RWPE2 (cell line): ENCODE data around the gene LIN7B.

Source experiments
- ATAC-seq: fragments of 200-7000 bp; cut with Tn5 transposase; 3 replicates; pipeline ENCODE4 v1.9.1; 2021; ENCODE audit warnings: low read depth
- DNase-seq: peaks from one replicate; pipeline ENCODE4 v3.0.0-alpha.2; 2020; ENCODE audit warnings: low spot score
- H3K27ac ChIP-seq: fragments of 450-650 bp; 2 replicates; pipeline ENCODE4 v1.5.1; 2017; ENCODE audit warnings: mild to moderate bottlenecking; ENCODE audit not compliant: poor library complexity, severe bottlenecking
- H3K27me3 ChIP-seq: fragments of 250-450 bp; sonication (Bioruptor Pico); 2 replicates; pipeline ENCODE4 v1.5.1; 2021; ENCODE audit warnings: mild to moderate bottlenecking, moderate library complexity; ENCODE audit not compliant: insufficient read depth, poor library complexity, severe bottlenecking
- H3K36me3 ChIP-seq: fragments of 250-450 bp; sonication (Bioruptor Pico); 2 replicates; pipeline ENCODE4 v1.5.1; 2020; ENCODE audit warnings: low read depth, mild to moderate bottlenecking, moderate library complexity
- H3K4me1 ChIP-seq: fragments of 250-450 bp; sonication (Bioruptor Pico); 2 replicates; pipeline ENCODE4 v1.5.1; 2021; ENCODE audit warnings: mild to moderate bottlenecking, moderate library complexity; ENCODE audit not compliant: insufficient read depth, poor library complexity, severe bottlenecking
- H3K4me3 ChIP-seq: fragments of 250-450 bp; sonication (Bioruptor Pico); 2 replicates; pipeline ENCODE4 v1.5.1; 2021; ENCODE audit warnings: mild to moderate bottlenecking, moderate library complexity; ENCODE audit not compliant: severe bottlenecking
- H3K9me3 ChIP-seq: fragments of 250-450 bp; sonication (Bioruptor Pico); 2 replicates; pipeline ENCODE4 v1.5.1; 2021; ENCODE audit warnings: mild to moderate bottlenecking, moderate library complexity; ENCODE audit not compliant: severe bottlenecking
- TF ChIP-seq, protein P1 (sequence below): fragments of 450-650 bp; IDR thresholded peaks from one replicate; pipeline ENCODE4 v1.5.1; 2017; ENCODE audit warnings: mild to moderate bottlenecking, moderate library complexity; ENCODE audit not compliant: poor library complexity, severe bottlenecking

LIN7B gene

GRCh38 chr19:49111218-49111998 is 2.8 kb upstream of the LIN7B start:
- H3K9me3 ChIP-seq, result no peaks in the 10 kb centered on the region
- ATAC-seq (no peak), DNase-seq (no peak)
- peaks cover 30% of the 10 kb centered on the region for H3K36me3 ChIP-seq
- no peaks in the 10 kb centered on the region for H3K27me3 ChIP-seq
- no peak overlapping the region for H3K4me3 ChIP-seq
- no peak overlapping the region for H3K27ac ChIP-seq
- TF ChIP-seq, protein P1, sequence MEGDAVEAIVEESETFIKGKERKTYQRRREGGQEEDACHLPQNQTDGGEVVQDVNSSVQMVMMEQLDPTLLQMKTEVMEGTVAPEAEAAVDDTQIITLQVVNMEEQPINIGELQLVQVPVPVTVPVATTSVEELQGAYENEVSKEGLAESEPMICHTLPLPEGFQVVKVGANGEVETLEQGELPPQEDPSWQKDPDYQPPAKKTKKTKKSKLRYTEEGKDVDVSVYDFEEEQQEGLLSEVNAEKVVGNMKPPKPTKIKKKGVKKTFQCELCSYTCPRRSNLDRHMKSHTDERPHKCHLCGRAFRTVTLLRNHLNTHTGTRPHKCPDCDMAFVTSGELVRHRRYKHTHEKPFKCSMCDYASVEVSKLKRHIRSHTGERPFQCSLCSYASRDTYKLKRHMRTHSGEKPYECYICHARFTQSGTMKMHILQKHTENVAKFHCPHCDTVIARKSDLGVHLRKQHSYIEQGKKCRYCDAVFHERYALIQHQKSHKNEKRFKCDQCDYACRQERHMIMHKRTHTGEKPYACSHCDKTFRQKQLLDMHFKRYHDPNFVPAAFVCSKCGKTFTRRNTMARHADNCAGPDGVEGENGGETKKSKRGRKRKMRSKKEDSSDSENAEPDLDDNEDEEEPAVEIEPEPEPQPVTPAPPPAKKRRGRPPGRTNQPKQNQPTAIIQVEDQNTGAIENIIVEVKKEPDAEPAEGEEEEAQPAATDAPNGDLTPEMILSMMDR, result no peak
- peaks cover 4% of the 10 kb centered on the region for H3K4me1 ChIP-seq

DNA sequence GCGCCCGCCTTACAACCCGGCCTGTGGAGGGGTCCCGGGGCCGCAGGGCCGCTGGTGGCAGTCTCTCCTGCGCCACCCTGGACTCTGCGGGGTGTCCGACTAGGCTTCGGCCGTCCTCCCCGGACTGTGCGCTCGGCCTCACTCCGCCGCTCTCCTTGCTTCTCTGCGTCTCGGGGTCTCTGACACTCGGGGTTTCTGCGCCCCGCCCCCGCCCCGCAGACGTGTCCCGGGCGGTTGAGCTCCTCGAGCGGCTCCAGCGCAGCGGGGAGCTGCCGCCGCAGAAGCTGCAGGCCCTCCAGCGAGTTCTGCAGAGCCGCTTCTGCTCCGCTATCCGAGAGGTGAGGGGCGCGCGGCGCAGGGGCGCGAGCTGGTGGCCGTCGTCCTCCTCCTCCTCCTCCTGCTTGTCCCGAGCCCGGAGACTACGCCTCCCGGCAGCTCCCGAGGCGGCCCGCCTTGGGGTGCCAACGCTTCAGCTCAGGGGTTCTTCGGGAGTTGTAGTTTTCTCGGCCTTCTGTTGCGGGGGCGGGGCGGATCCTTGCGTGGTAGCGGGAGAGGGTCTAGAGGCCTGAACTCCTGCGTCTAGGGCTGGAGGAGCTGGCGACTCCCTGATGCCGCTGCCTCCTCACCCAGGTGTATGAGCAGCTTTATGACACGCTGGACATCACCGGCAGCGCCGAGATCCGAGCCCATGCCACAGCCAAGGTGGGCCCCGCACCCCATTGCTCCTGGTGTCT is 627 bp downstream of the LIN7B start:
- ATAC-seq, result no peak; the same call in 2 of the 3 replicates
- TF ChIP-seq, protein P1, result no peak
- peak overlapping the region; percentile 50 for H3K4me3 ChIP-seq
- no peaks in the 10 kb centered on the region for H3K27me3 ChIP-seq
- peak overlapping the region; percentile 27 for H3K27ac ChIP-seq
- H3K36me3 ChIP-seq, result no peaks in the 10 kb centered on the region
- DNase-seq, result no peak
- no peaks in the 10 kb centered on the region for H3K9me3 ChIP-seq
- H3K4me1 ChIP-seq, result peaks cover 4% of the 10 kb centered on the region

DNA sequence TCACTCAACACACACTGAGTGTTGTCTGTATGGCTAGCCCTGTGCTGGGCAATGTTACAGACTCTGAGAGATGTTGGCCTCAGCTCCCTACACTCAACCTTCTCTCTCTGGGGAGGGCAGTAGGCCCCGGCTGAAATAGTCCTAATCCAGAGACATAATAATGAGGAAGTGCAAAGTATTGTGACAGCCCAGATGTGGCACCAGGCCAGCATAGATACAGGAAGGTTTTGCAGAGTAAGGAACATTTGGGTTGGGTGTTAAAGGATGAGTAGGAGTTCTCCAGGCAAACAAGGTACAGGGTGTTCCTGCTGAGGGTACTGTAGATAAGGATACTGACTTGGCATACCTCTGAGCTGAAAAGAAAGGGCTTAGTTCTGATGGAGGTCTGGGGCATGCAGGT is 2.4 kb downstream of the LIN7B start:
- Histone ChIP-seq H3K4me1 (peaks cover 4% of the 10 kb centered on the region), H3K36me3 (no peaks in the 10 kb centered on the region), H3K27me3 (no peaks in the 10 kb centered on the region), H3K4me3 (no peak overlapping the region), H3K27ac (no peak overlapping the region), H3K9me3 (no peaks in the 10 kb centered on the region)
- TF ChIP-seq, protein P1, result no peak
- no peak for DNase-seq
- no peak for ATAC-seq

GRCh38 chr19:49117677-49118564 is 3.8 kb downstream of the LIN7B start:
- Histone ChIP-seq H3K27me3 (no peaks in the 10 kb centered on the region), H3K4me3 (peak overlapping the region; percentile 55), H3K36me3 (no peaks in the 10 kb centered on the region), H3K27ac (peak overlapping the region; percentile 59), H3K9me3 (no peaks in the 10 kb centered on the region), H3K4me1 (peaks cover 4% of the 10 kb centered on the region)
- TF ChIP-seq, protein P1, result no peak
- ATAC-seq (no peak), DNase-seq (no peak)
